ENCODE results near the gene FAM163B. TPM values are rescaled to one million over a fixed set of nuclear protein-coding genes. Genes with fewer than 3 reads are reported as not detected.

The FAM163B gene
- total RNA-seq, 2 donors from 2014 or later = not detected

DNA sequence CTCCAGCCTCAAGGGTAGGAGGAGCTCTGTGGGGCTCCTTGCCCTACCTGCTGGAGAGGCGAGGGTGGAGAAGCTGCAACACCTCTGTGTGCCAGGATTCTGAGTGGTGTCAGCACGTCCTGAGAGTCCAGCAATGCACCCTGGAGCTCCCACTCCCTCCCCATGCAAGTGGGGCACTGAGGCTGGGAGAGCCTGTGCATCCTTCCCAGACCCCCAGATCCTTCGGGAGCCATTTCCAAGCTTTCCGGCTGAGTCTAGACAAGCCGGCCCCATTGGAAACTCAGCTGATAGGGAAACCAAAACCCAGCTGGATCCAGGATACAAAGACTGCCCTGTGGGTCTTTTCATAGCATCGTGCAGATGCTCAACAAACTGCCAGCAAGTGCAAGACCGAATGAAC lies 1.8 kb downstream of the FAM163B start:
- no peak for ATAC-seq (replicated peaks in 1 of 2)
- H3K36me3 Mint-ChIP-seq (ENCODE audit: insufficient read depth in 2 of 2) = no peaks in the 10 kb centered on the region
- H3K27ac Mint-ChIP-seq = no peak overlapping the region
- no peak overlapping the region for H3K4me3 Mint-ChIP-seq
- no peak for DNase-seq
- no peaks in the 10 kb centered on the region for H3K4me1 Mint-ChIP-seq (ENCODE audit: low read depth)
- peaks cover 34% of the 10 kb centered on the region for H3K27me3 Mint-ChIP-seq (ENCODE audit: low read depth)
- H3K9me3 Mint-ChIP-seq = no peaks in the 10 kb centered on the region

DNA sequence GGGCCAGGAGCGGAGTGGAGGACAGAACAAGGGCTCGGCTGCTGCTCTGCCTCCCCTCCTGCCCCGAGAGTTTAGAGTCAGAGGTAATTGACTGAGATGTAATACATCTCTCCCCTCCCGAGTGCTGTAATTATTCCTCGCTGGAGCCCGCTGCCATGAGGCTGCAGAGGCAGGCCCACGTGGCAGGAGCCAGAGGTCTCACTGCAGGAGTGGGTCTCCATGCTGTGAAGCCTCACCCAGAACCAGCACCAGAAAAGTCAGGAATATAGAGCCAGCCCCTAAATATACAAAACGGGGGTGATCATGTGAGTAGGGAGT lies 2.5 kb downstream of the FAM163B start:
- Mint-ChIP-seq H3K4me3 (no peak overlapping the region), H3K4me1 (ENCODE audit: low read depth) (no peaks in the 10 kb centered on the region), H3K9me3 (no peaks in the 10 kb centered on the region), H3K36me3 (ENCODE audit: insufficient read depth in 2 of 2) (no peaks in the 10 kb centered on the region), H3K27ac (no peak overlapping the region), H3K27me3 (ENCODE audit: low read depth) (peaks cover 29% of the 10 kb centered on the region)
- ATAC-seq (replicated peaks in 1 of 2) (no peak), DNase-seq (no peak)

DNA sequence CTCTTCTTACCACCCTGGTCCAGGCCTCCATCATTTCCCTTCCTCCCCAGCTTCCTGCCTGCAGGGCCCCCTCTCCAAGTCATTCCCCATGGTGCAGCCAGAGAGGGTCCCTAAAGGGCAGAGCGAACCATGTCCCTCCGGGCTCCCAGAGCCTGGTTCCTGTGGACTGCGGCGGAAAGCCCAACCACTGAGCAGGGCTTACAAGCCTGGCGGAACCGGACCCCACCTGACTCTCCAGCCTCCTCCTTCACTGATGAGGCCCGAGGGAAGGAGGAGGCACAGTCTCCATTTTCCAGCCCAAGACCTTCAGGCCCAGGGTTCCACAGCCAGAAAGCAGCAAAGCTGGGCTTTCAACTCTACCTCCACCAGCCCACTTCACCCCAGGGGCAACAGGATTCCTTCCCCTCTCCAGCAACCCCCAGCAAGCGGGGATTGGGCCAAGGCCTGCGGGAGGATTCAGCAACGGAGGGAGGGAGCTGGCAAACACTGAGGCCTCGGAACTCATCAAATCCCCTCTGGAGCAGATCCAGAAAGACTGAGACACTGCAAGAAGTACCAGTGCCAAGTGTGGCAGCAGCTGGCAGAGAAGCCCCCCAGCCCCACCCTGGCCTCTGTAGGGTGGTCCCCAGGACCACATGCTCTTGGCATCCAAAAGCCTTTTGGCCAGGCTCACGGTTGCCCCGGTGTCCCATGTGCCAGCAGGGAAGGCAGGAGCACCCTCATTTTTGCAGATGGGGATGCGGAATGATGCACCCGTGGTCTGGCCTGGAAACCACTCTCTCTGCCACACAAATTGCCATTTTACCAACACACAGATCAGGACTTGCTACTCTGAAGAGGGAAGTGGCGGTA lies 3.1 kb downstream of the FAM163B start:
- H3K4me3 Mint-ChIP-seq = no peak overlapping the region
- no peaks in the 10 kb centered on the region for H3K9me3 Mint-ChIP-seq
- no peaks in the 10 kb centered on the region for H3K36me3 Mint-ChIP-seq (ENCODE audit: insufficient read depth in 2 of 2)
- no peak overlapping the region for H3K27ac Mint-ChIP-seq
- H3K4me1 Mint-ChIP-seq (ENCODE audit: low read depth) = no peaks in the 10 kb centered on the region
- H3K27me3 Mint-ChIP-seq (ENCODE audit: low read depth) = peaks cover 23% of the 10 kb centered on the region
- ATAC-seq (replicated peaks in 1 of 2) (no peak), DNase-seq (no peak)

DNA sequence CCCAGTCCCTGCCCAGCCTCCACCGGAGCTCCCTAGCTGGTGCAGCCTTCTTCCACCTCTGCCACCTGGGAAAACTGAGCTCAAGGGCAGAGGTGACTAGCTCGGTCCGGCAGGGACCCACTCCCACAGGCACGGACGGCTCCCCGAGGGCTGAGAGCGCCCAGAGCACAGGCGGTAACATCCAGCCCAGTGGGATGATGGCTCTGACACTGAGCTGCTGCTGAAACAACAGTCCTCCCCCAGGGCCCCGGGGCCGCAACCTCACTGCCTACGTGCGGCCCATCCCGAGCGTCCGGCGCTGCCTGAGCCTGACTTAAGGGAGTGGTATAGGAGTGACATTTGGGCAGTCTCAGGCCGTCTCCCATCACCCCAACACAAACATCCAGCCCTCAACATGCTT lies 3.7 kb downstream of the FAM163B start:
- H3K36me3 Mint-ChIP-seq (ENCODE audit: insufficient read depth in 2 of 2) = no peaks in the 10 kb centered on the region
- H3K4me3 Mint-ChIP-seq = no peak overlapping the region
- ATAC-seq (replicated peaks in 1 of 2) (no peak), DNase-seq (no peak)
- H3K4me1 Mint-ChIP-seq (ENCODE audit: low read depth) = no peaks in the 10 kb centered on the region
- H3K27me3 Mint-ChIP-seq (ENCODE audit: low read depth) = peaks cover 17% of the 10 kb centered on the region
- H3K9me3 Mint-ChIP-seq = no peaks in the 10 kb centered on the region
- H3K27ac Mint-ChIP-seq = no peak overlapping the region

DNA sequence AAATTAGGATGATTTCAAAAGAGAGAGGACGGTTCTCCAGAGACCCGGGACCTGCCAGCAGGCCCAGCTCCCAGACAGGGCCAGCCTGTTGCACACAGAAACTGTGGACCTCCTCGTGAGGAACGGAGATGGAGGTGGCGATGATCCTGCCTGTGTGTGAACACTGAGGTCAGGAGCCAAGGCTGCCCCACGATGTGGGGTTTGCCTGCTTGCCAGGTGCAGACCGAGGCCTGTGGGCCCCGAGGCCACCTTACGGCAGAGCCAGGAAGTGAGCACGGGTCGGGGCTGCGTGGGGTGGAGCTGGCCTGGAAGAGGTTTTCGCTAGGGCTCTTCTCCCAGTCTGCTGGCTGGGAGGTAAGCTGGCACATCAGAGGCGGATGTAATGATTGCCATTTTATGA lies 4.3 kb downstream of the FAM163B start:
- peaks cover 11% of the 10 kb centered on the region for H3K27me3 Mint-ChIP-seq (ENCODE audit: low read depth)
- ATAC-seq (replicated peaks in 1 of 2) (no peak), DNase-seq (no peak)
- H3K36me3 Mint-ChIP-seq (ENCODE audit: insufficient read depth in 2 of 2) = no peaks in the 10 kb centered on the region
- H3K4me1 Mint-ChIP-seq (ENCODE audit: low read depth) = no peaks in the 10 kb centered on the region
- H3K4me3 Mint-ChIP-seq = no peak overlapping the region
- H3K9me3 Mint-ChIP-seq = no peaks in the 10 kb centered on the region
- H3K27ac Mint-ChIP-seq = no peak overlapping the region

DNA sequence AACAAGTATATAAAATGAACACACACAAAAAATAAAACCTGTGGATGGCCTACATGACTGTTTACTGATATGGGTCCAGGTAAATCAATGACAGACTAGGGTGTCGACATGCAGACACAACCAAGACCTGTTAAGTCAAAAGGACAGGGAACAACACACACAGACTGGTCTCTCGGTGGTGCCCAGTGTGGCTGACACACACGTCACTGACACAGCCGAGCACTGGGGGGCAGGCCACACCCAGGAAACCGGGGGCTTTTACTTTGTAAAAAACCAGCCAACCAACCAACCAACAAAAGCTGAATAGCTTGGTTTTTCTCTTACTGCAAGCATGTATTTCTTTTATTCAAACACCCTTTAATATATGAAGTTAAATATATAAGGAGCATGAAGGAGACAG lies 5.0 kb downstream of the FAM163B start:
- H3K36me3 Mint-ChIP-seq (ENCODE audit: insufficient read depth in 2 of 2) = no peaks in the 10 kb centered on the region
- H3K4me3 Mint-ChIP-seq = no peak overlapping the region
- H3K4me1 Mint-ChIP-seq (ENCODE audit: low read depth) = no peaks in the 10 kb centered on the region
- DNase-seq = peak; percentile 41 to 68
- H3K27ac Mint-ChIP-seq = no peak overlapping the region
- no peaks in the 10 kb centered on the region for H3K9me3 Mint-ChIP-seq
- peaks cover 7% of the 10 kb centered on the region for H3K27me3 Mint-ChIP-seq (ENCODE audit: low read depth)
- ATAC-seq (replicated peaks in 1 of 2) = peak; percentile 68 to 77

DNA sequence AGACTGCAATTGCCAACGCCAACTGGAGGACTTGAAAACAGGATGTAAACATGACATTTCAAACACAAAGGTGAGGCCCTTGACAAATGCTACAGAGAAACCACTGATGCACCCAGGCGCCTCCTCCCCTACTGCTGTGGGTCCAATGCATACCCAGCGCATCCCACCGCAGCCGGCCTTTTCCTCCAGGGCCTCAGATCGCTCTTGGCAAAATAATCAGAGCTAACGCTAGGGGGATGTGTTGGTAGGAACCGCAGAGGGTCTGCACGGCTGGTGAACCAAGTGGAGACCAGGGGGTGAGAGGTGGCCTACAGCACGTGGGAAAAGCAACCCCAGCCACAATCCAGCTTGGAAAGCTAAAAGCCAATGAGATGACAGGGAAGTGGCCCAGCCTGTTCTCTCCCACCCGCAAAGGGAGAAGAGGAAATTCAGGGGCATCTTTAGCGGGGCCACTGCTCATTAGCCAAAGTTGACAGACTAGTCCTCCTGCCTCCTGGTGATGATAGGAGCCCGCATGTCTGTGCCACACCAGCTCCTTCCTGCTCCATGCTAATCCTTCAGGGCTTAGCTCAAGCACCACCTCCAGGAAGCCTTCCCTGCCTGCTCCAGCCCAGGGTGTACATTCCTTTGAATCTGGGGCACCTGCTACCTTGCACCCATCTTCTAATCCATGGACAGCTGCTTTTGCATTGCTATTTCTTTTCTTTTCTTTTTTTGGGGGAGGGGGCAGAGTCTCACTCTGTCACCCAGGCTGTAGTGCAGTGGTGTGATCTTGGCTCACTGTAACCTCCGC lies 5.9 kb downstream of the FAM163B start:
- H3K9me3 Mint-ChIP-seq = no peaks in the 10 kb centered on the region
- no peak for DNase-seq
- no peak for ATAC-seq (replicated peaks in 1 of 2)
- H3K27me3 Mint-ChIP-seq (ENCODE audit: low read depth) = peaks cover 3% of the 10 kb centered on the region
- no peaks in the 10 kb centered on the region for H3K36me3 Mint-ChIP-seq (ENCODE audit: insufficient read depth in 2 of 2)
- H3K27ac Mint-ChIP-seq = no peak overlapping the region
- no peak overlapping the region for H3K4me3 Mint-ChIP-seq
- no peaks in the 10 kb centered on the region for H3K4me1 Mint-ChIP-seq (ENCODE audit: low read depth)

DNA sequence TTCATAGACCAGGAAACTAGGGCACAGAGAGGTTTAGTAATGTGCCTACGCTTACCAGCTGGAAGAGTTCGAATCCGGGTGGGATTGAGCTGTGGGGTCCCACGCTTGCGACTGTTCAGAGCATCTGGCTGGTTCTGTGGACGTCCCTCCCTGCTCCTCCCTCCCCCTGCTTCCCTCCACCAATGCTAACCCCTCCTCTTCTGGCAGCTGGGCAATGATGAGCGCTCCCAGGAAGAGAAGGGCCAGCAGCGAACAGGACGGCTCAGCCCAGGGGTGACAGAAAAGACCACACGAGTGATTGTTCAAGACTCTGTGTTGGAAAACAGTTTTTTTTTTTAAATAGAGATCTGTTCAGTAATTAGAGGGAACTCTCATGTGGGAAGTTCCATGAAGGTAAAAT lies 6.9 kb downstream of the FAM163B start:
- no peak overlapping the region for H3K4me3 Mint-ChIP-seq
- DNase-seq (no peak), ATAC-seq (replicated peaks in 1 of 2) (no peak)
- H3K4me1 Mint-ChIP-seq (ENCODE audit: low read depth) = no peaks in the 10 kb centered on the region
- no peaks in the 10 kb centered on the region for H3K27me3 Mint-ChIP-seq (ENCODE audit: low read depth)
- H3K36me3 Mint-ChIP-seq (ENCODE audit: insufficient read depth in 2 of 2) = peaks cover 4% of the 10 kb centered on the region in 2 donors
- no peak overlapping the region for H3K27ac Mint-ChIP-seq
- H3K9me3 Mint-ChIP-seq = peaks cover 3 to 4% of the 10 kb centered on the region in 2 donors

DNA sequence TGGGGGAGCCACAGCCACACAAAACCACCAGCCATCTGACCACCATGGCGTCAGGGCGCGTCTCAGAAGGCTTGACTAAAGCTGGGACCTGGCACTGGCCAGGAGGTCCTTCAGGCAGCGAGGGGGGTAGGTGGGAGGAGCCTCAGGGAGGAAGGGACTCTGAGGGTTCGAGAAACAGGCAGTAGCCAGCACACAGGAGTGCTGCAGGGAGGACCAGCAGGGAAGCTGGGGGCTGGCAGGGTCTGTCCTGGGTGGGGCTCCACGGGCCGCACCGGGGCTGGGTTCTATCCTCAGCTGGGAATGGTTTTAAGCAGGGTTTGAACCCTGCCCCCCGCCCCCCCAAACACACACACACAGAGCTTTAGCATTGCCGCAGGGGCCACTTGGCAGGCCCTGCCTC lies 7.4 kb downstream of the FAM163B start:
- DNase-seq (no peak), ATAC-seq (replicated peaks in 1 of 2) (no peak)

DNA sequence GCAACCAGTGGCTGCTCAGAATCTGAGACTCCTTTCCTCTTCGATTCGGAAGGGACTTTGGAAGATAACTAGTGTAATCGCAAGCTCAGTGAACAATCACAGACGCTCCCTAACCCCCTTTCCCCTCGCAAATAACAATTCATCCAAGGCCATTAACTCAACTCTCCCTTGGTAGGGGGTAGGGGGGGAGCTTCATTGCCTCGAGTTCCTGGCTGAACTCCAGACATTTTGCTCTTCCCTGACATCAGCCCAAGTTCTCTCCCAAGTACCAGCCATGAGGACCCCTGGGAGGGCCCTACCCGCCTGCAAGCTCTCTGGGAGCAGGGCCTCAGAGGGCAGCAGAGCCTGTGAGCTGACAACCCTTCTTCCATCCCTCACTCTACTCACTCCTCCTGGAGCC lies 8.4 kb downstream of the FAM163B start:
- Mint-ChIP-seq H3K4me1 (ENCODE audit: low read depth) (no peaks in the 10 kb centered on the region), H3K36me3 (ENCODE audit: insufficient read depth in 2 of 2) (peaks cover 8 to 9% of the 10 kb centered on the region in 2 donors), H3K27ac (no peak overlapping the region), H3K4me3 (no peak overlapping the region), H3K27me3 (ENCODE audit: low read depth) (no peaks in the 10 kb centered on the region), H3K9me3 (peaks cover 8 to 9% of the 10 kb centered on the region in 2 donors)
- DNase-seq (no peak), ATAC-seq (replicated peaks in 1 of 2) (no peak)

More for the DNA sequence above, 7.4 kb downstream of the FAM163B start:
- no peaks in the 10 kb centered on the region for H3K4me1 Mint-ChIP-seq (ENCODE audit: low read depth)
- H3K27me3 Mint-ChIP-seq (ENCODE audit: low read depth) = no peaks in the 10 kb centered on the region
- peaks cover 8 to 9% of the 10 kb centered on the region in 2 donors for H3K36me3 Mint-ChIP-seq (ENCODE audit: insufficient read depth in 2 of 2)
- H3K4me3 Mint-ChIP-seq = no peak overlapping the region
- H3K27ac Mint-ChIP-seq = no peak overlapping the region
- H3K9me3 Mint-ChIP-seq = peaks cover 8% of the 10 kb centered on the region in 2 donors

DNA sequence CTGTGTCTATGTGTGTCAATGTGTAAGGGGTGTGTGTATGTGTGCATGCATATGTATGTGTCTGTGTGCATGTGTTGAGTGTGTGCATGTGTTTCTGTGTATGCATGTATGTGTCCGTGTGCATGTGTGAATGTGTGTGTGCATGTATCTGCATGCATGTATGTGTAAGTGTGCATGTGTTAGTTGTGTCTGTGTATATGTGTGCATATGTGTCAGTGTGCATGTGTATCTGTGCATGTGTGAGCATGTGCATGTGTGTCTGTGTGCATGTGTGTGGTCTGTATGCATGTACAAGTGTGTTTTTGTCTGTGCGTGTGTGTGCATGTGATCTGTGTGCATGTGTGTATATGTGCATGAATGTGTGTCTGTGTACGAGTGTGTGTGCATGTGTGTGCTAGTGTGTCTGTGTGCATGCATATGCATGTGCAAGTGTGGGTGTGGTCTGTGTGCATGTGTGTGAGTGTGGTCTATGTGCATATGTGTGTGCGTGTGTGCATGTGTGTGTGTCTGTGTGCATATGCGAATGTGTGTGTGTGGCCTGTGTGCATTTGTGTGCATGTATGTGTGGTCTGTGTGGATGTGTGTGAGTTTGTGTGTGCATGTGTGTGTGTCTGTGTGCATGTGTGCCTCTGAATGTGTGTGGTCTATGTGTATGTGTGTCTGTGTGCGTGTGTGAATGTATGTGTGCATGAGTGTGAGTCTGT lies 9.6 kb downstream of the FAM163B start:
- no peak for ATAC-seq (replicated peaks in 1 of 2)
- Mint-ChIP-seq H3K4me3 (no peak overlapping the region), H3K27ac (no peak overlapping the region)

DNA sequence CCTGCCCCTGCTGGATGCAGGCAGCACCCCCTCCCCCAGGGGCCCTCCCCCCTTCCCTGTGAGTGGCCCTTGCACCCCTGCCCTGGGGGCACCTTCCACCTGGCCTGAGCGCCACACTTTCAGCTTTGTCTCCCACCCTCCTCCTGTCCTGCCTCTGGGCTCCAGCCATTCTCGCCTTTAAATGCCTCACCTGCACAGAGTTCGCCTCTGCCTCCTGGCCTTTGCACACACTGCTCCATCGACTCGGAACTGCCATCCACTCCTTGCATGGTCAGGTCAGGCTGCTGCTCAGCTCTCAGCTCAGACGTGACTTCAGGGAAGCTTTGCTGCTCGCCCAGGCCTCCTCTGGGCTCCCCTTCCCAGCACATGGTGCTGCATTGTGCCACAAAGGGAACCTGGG lies 10.2 kb downstream of the FAM163B start:
- DNase-seq (no peak), ATAC-seq (replicated peaks in 1 of 2) (no peak)
- no peak overlapping the region for H3K27ac Mint-ChIP-seq
- H3K4me1 Mint-ChIP-seq (ENCODE audit: low read depth) = no peaks in the 10 kb centered on the region
- H3K4me3 Mint-ChIP-seq = no peak overlapping the region
- H3K36me3 Mint-ChIP-seq (ENCODE audit: insufficient read depth in 2 of 2) = peaks cover 8 to 9% of the 10 kb centered on the region in 2 donors
- H3K27me3 Mint-ChIP-seq (ENCODE audit: low read depth) = no peaks in the 10 kb centered on the region
- H3K9me3 Mint-ChIP-seq = peaks cover 8 to 9% of the 10 kb centered on the region in 2 donors

More for the DNA sequence above, 9.6 kb downstream of the FAM163B start:
- peaks cover 8 to 9% of the 10 kb centered on the region in 2 donors for H3K36me3 Mint-ChIP-seq (ENCODE audit: insufficient read depth in 2 of 2)
- no peaks in the 10 kb centered on the region for H3K27me3 Mint-ChIP-seq (ENCODE audit: low read depth)
- no peak for DNase-seq
- H3K9me3 Mint-ChIP-seq = peaks cover 8 to 9% of the 10 kb centered on the region in 2 donors
- no peaks in the 10 kb centered on the region for H3K4me1 Mint-ChIP-seq (ENCODE audit: low read depth)

DNA sequence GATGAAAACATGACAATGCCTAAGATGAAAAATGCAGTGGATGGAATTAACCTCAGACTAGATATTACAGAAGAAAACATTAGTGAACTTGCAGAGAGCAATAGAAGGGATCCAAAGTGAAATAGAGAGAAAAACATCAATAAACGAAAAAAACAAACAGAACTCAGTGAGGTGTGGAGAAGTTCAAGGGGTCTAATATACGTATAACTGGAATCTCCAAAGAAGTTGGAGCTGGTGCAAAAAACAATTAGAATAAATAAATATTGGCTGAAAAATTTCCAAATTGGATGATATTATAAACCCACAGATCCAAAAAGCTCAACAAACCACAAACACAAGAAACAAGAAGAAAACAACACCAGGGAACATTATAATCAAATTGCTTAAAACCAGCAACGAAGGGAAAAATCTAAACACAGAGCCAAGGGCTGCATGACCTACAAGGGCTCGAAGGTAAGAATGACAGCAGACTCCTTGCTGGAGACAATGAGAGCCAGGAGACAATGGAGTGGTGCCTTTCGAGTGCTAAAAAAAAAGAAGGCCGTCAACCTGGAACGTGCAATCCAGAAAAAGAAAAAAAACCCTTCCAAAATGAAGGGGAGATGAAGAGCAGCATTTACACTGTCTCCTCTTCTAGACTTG lies 11.8 kb downstream of the FAM163B start:
- Mint-ChIP-seq H3K9me3 (peaks cover 8 to 9% of the 10 kb centered on the region in 2 donors), H3K27me3 (ENCODE audit: low read depth) (no peaks in the 10 kb centered on the region), H3K27ac (no peak overlapping the region), H3K36me3 (ENCODE audit: insufficient read depth in 2 of 2) (peaks cover 8 to 9% of the 10 kb centered on the region in 2 donors), H3K4me1 (ENCODE audit: low read depth) (no peaks in the 10 kb centered on the region), H3K4me3 (no peak overlapping the region)
- no peak for ATAC-seq (replicated peaks in 1 of 2)
- DNase-seq = no peak
